ENCODE results near the gene OGDH. TPM values are rescaled to one million over a fixed set of nuclear protein-coding genes. Genes with fewer than 3 reads are reported as not detected.

OGDH gene
- total and polyA plus RNA-seq, 2 experiments from 2014 or later: 31.4 to 75.3 TPM

DNA sequence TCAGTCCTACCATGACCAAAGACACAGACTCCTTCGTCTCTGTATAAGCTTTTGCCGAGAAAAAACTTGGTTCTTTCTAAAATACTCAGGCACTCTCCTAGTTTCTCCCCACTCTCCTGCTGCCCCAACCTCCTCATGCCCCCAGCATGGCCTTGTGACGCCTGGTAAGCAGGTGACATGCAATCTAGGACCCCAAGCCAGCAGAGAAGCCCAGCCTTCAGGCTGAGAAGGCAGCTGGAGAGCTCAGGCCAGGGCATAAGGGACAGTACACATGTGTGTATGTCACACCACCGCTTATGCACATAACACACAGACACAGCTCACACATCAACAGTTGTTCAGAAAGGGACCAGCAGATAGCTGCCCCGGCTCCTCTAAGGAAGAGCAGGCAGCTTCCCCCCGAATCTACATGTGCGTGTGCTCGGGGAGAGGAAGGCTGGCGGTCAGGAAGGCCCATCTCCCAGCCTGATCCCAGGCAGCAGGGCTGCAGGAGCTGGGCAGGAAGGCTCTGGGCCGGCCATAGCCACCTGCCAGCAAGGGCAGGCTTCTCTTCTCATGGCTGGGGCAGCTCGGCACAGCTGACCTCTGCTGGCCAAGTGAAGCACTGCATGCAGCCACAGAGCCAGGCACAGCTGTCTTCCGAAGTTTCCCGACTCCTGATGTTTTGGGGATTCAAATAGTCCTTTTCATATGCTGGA, 41.2 kb upstream of the OGDH start:
- Histone ChIP-seq H3K27me3 (replicated peaks; ENCODE audit: insufficient read depth) (no peaks in the 10 kb centered on the region), H4K20me1 (ENCODE audit: insufficient read depth) (no peaks in the 10 kb centered on the region), H3K79me2 (ENCODE audit: insufficient read depth) (peaks cover 16% of the 10 kb centered on the region), H2AFZ (no peak overlapping the region), H3K27ac (no peak overlapping the region), H3K9me2 (ENCODE audit: insufficient read depth) (no peaks in the 10 kb centered on the region), H3K4me3 (no peak overlapping the region), H3K4me2 (ENCODE audit: unreplicated experiment) (no peak overlapping the region), H3K36me3 (ENCODE audit: low read depth) (peaks cover 27% of the 10 kb centered on the region; the same call in 1 of the 2 replicates), H3K9me3 (ENCODE audit: low read depth) (no peaks in the 10 kb centered on the region), H3K4me1 (ENCODE audit: insufficient read depth) (no peaks in the 10 kb centered on the region), H3K9ac (no peak overlapping the region), H3F3A (ENCODE audit: insufficient read depth) (peaks cover 13% of the 10 kb centered on the region; the same call in 1 of the 2 replicates)
- in situ Hi-C loops (cut with MboI): no loop called here
- 63 to 64% methylated on average over 13 of the region's 13 CpGs for WGBS, 2 experiments (ENCODE audit: low coverage in 1 of 2, low lambda C conversion rate in 2 of 2, missing lambda C conversion rate in 2 of 2)
- TF ChIP-seq EZH2phosphoT487 (IDR thresholded peaks at IDR 0.05; ENCODE audit: insufficient read depth, low read depth) (no peak), EZH2 (IDR thresholded peaks at IDR 0.05; ENCODE audit: insufficient read depth, poor library complexity, severe bottlenecking) (no peak)
- peak; percentile 76 for DNase-seq

DNA sequence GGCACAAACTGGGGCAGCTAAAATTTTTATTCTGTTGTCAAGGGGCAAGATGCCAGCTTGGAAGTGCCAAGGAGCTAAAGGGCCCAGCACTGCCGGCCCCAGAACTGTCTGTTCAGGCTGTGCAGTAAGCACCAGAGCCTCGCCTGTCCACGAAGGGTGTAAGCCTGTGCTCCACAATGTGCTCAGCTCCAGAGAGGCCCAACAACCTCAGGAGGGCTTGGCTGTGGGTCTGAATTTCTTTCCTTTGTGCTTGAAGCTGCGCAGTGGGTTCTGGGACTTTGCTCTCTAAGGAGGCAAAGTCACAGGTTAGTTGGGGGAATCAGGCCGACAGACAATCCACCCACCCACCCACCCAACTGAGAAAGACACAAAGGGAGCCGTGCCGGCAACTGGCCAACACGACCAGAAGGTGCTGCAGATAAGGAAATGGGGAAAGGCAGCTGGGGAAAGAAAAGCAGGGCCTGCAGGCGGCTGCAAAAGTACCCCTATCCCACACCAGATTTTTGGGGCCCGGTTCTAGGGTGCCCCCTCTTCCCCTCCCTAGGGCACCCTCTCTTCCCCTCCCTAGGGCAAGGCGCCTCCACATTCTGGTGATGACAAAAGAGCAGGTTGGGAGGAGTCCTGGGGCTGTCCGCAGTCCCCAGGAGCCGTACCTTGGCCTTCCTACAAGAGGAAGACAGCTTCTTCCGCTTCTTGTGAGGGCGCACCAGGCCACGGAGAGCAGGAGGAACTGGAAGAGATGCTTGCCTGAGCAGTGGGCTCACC, 40.5 kb upstream of the OGDH start:
- TF ChIP-seq EZH2phosphoT487 (IDR thresholded peaks at IDR 0.05; ENCODE audit: insufficient read depth, low read depth) (no peak), EZH2 (IDR thresholded peaks at IDR 0.05; ENCODE audit: insufficient read depth, poor library complexity, severe bottlenecking) (no peak)
- Histone ChIP-seq H3K36me3 (ENCODE audit: low read depth) (peaks cover 34% of the 10 kb centered on the region; the same call in 1 of the 2 replicates), H3K4me3 (no peak overlapping the region), H4K20me1 (ENCODE audit: insufficient read depth) (no peaks in the 10 kb centered on the region), H3K27me3 (replicated peaks; ENCODE audit: insufficient read depth) (no peaks in the 10 kb centered on the region), H3K27ac (no peak overlapping the region), H2AFZ (no peak overlapping the region), H3K79me2 (ENCODE audit: insufficient read depth) (peaks cover 23% of the 10 kb centered on the region), H3K4me2 (ENCODE audit: unreplicated experiment) (no peak overlapping the region), H3K4me1 (ENCODE audit: insufficient read depth) (no peaks in the 10 kb centered on the region), H3K9ac (no peak overlapping the region), H3K9me2 (ENCODE audit: insufficient read depth) (no peaks in the 10 kb centered on the region), H3F3A (ENCODE audit: insufficient read depth) (peaks cover 13% of the 10 kb centered on the region; the same call in 1 of the 2 replicates), H3K9me3 (ENCODE audit: low read depth) (no peaks in the 10 kb centered on the region)
- in situ Hi-C loops (cut with MboI): no loop called here
- 82 to 88% methylated on average over 16 of the region's 16 CpGs for WGBS, 2 experiments (ENCODE audit: low coverage in 1 of 2, low lambda C conversion rate in 2 of 2, missing lambda C conversion rate in 2 of 2)
- DNase-seq: no peak

DNA sequence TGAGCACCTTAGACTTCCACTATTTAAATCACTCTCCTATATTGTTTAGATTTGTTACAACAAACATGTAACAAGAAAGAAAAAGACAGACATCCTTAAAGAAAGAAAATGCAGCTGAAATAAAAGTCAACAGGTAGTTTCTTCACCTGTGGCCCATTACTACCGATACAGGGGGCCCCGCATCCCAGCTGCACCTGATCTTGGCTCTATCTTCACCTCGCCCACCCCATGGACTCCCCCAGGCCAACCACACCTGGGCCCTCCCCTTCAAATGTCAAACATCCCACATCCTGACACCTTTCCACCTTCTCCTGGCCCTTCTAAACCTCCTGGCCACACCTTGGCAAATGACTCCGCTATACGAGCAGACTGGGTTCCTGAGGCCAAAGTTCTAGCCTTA, 39.7 kb upstream of the OGDH start:
- H3K9ac ChIP-seq: no peak overlapping the region
- H3F3A ChIP-seq (ENCODE audit: insufficient read depth): peaks cover 13% of the 10 kb centered on the region; the same call in 1 of the 2 replicates
- no peaks in the 10 kb centered on the region for H3K9me3 ChIP-seq (ENCODE audit: low read depth)
- no peak overlapping the region for H3K4me3 ChIP-seq
- H3K9me2 ChIP-seq (ENCODE audit: insufficient read depth): no peaks in the 10 kb centered on the region
- H2AFZ ChIP-seq: no peak overlapping the region
- 93 to 96% methylated on average over 3 to 5 of the region's 5 CpGs for WGBS, 2 experiments (ENCODE audit: low coverage in 1 of 2, low lambda C conversion rate in 2 of 2, missing lambda C conversion rate in 2 of 2)
- in situ Hi-C loops (cut with MboI): no loop called here
- TF ChIP-seq EZH2phosphoT487 (IDR thresholded peaks at IDR 0.05; ENCODE audit: insufficient read depth, low read depth) (no peak), EZH2 (IDR thresholded peaks at IDR 0.05; ENCODE audit: insufficient read depth, poor library complexity, severe bottlenecking) (no peak)
- H3K36me3 ChIP-seq (ENCODE audit: low read depth): peaks cover 41% of the 10 kb centered on the region; the same call in 1 of the 2 replicates
- H3K79me2 ChIP-seq (ENCODE audit: insufficient read depth): peaks cover 30% of the 10 kb centered on the region
- H3K4me2 ChIP-seq (ENCODE audit: unreplicated experiment): no peak overlapping the region
- no peaks in the 10 kb centered on the region for H4K20me1 ChIP-seq (ENCODE audit: insufficient read depth)
- no peaks in the 10 kb centered on the region for H3K4me1 ChIP-seq (ENCODE audit: insufficient read depth)
- no peaks in the 10 kb centered on the region for H3K27me3 ChIP-seq (replicated peaks; ENCODE audit: insufficient read depth)
- no peak for DNase-seq
- no peak overlapping the region for H3K27ac ChIP-seq

DNA sequence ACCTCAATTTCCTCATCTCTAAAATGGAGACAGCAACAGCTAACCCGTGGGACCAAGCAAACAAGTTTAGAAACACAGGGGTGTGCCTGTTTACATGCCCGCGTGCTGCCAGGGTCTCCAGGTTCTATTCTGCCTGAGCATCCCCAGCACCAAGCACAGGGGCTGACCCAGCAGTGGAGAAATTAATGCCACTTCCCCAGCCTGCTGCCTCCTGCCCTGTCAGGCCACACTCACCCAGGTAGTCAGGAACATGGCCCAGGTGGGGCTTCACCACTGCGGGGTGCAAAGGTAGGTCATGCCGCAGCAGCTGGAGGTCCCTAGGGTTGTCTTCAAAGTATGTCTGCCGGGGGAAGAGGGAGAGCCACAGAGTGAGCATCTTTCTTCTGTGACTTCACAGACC, 38.5 kb upstream of the OGDH start:
- Histone ChIP-seq H3K36me3 (ENCODE audit: low read depth) (peaks cover 49% of the 10 kb centered on the region; the same call in 1 of the 2 replicates), H4K20me1 (ENCODE audit: insufficient read depth) (no peaks in the 10 kb centered on the region), H3K9me2 (ENCODE audit: insufficient read depth) (no peaks in the 10 kb centered on the region), H3K79me2 (ENCODE audit: insufficient read depth) (peaks cover 42% of the 10 kb centered on the region), H3K27ac (no peak overlapping the region), H3K4me2 (ENCODE audit: unreplicated experiment) (no peak overlapping the region), H3K4me1 (ENCODE audit: insufficient read depth) (0 out of 2 replicates have a peak, but pooled peaks cover 6% of the 10 kb centered on the region), H3K4me3 (no peak overlapping the region), H3K27me3 (replicated peaks; ENCODE audit: insufficient read depth) (no peaks in the 10 kb centered on the region), H2AFZ (no peak overlapping the region), H3K9me3 (ENCODE audit: low read depth) (no peaks in the 10 kb centered on the region), H3F3A (ENCODE audit: insufficient read depth) (peaks cover 13% of the 10 kb centered on the region; the same call in 1 of the 2 replicates), H3K9ac (no peak overlapping the region)
- no peak for DNase-seq
- in situ Hi-C loops (cut with MboI): no loop called here
- TF ChIP-seq EZH2 (IDR thresholded peaks at IDR 0.05; ENCODE audit: insufficient read depth, poor library complexity, severe bottlenecking) (no peak), EZH2phosphoT487 (IDR thresholded peaks at IDR 0.05; ENCODE audit: insufficient read depth, low read depth) (no peak)
- WGBS, 2 experiments (ENCODE audit: low coverage in 1 of 2, low lambda C conversion rate in 2 of 2, missing lambda C conversion rate in 2 of 2): 97 to 99% methylated on average over 6 of the region's 6 CpGs
